ENCODE measurements around the gene CERS3. TPM values are rescaled to one million over a fixed set of nuclear protein-coding genes. Genes with fewer than 3 reads are reported as not detected.

The CERS3 gene
- polyA plus RNA-seq, 1 donor (not counting 4 experiments of a cell fraction or from before 2014, with no cell fraction given) = 23.5 TPM

- H3K9me1 ChIP-seq (ENCODE audit: control insufficient read depth, extremely low read depth, insufficient read depth, low read length) = no peaks in the 10 kb centered on the region
- DNase-seq (ENCODE audit: low read depth, low spot score) (no peak), FAIRE-seq (no peak)
- H3K27me3 ChIP-seq (ENCODE audit: control insufficient read depth, extremely low read depth, insufficient read depth, low read length) = no peaks in the 10 kb centered on the region
- no peak overlapping the region for H3K27ac ChIP-seq (ENCODE audit: control insufficient read depth, insufficient read depth, low read length)
- no peak for TF ChIP-seq EZH2 (IDR thresholded peaks at IDR 0.05; ENCODE audit: low read length)
- no peak for TF ChIP-seq CTCF (optimal IDR thresholded peaks at IDR 0.05 in 1 of 3, IDR thresholded peaks at IDR 0.05 in 1 of 3, conservative IDR thresholded peaks at IDR 0.05 in 1 of 3; ENCODE audit: extremely low read depth in 1 of 3, insufficient read depth in 2 of 3, low read length in 3 of 3)
- H2AFZ ChIP-seq (ENCODE audit: control insufficient read depth, low read length) = no peak overlapping the region
- no peaks in the 10 kb centered on the region for H4K20me1 ChIP-seq (ENCODE audit: control insufficient read depth, extremely low read depth, insufficient read depth, low read length)
- H3K79me2 ChIP-seq (ENCODE audit: control insufficient read depth, insufficient read depth, low read length) = no peaks in the 10 kb centered on the region
- H3K9ac ChIP-seq (ENCODE audit: control insufficient read depth, extremely low read depth, insufficient read depth, low read length) = no peak overlapping the region
- no peaks in the 10 kb centered on the region for H3K36me3 ChIP-seq (ENCODE audit: control insufficient read depth in 2 of 2, extremely low read depth in 1 of 2, insufficient read depth in 2 of 2, low read length in 2 of 2)
- dilution Hi-C loops (cut with MboI; ENCODE audit: extremely low pct_ligation_motif_present, low sequenced_read_pairs) = no loop called here
- no peaks in the 10 kb centered on the region for H3K9me3 ChIP-seq (ENCODE audit: control insufficient read depth, low read depth, low read length)
- H3K4me1 ChIP-seq (ENCODE audit: control insufficient read depth, extremely low read depth, insufficient read depth, low read length) = peaks cover 8% of the 10 kb centered on the region
- H3K4me2 ChIP-seq (ENCODE audit: control insufficient read depth, extremely low read depth, insufficient read depth, low read depth, low read length) = no peak overlapping the region
- H3K4me3 ChIP-seq (ENCODE audit: control insufficient read depth in 2 of 3, extremely low read depth in 1 of 3, insufficient read depth in 2 of 3, low read depth in 1 of 3, low read length in 3 of 3) = no peak overlapping the region
Observed at GRCh38 chr15:100544338-100544841, 15.6 kb upstream of the CERS3 start.

- Histone ChIP-seq H3K27me3 (ENCODE audit: control insufficient read depth, extremely low read depth, insufficient read depth, low read length) (no peaks in the 10 kb centered on the region), H3K4me3 (ENCODE audit: control insufficient read depth in 2 of 3, extremely low read depth in 1 of 3, insufficient read depth in 2 of 3, low read depth in 1 of 3, low read length in 3 of 3) (no peak overlapping the region), H3K79me2 (ENCODE audit: control insufficient read depth, insufficient read depth, low read length) (no peaks in the 10 kb centered on the region), H2AFZ (ENCODE audit: control insufficient read depth, low read length) (no peak overlapping the region), H3K4me1 (ENCODE audit: control insufficient read depth, extremely low read depth, insufficient read depth, low read length) (peaks cover 8% of the 10 kb centered on the region), H4K20me1 (ENCODE audit: control insufficient read depth, extremely low read depth, insufficient read depth, low read length) (no peaks in the 10 kb centered on the region), H3K4me2 (ENCODE audit: control insufficient read depth, extremely low read depth, insufficient read depth, low read depth, low read length) (no peak overlapping the region), H3K9me3 (ENCODE audit: control insufficient read depth, low read depth, low read length) (no peaks in the 10 kb centered on the region), H3K36me3 (ENCODE audit: control insufficient read depth in 2 of 2, extremely low read depth in 1 of 2, insufficient read depth in 2 of 2, low read length in 2 of 2) (no peaks in the 10 kb centered on the region), H3K9ac (ENCODE audit: control insufficient read depth, extremely low read depth, insufficient read depth, low read length) (no peak overlapping the region), H3K27ac (ENCODE audit: control insufficient read depth, insufficient read depth, low read length) (no peak overlapping the region), H3K9me1 (ENCODE audit: control insufficient read depth, extremely low read depth, insufficient read depth, low read length) (no peaks in the 10 kb centered on the region)
- DNase-seq (ENCODE audit: low read depth, low spot score) (no peak), FAIRE-seq (no peak)
- TF ChIP-seq CTCF (optimal IDR thresholded peaks at IDR 0.05 in 1 of 3, IDR thresholded peaks at IDR 0.05 in 1 of 3, conservative IDR thresholded peaks at IDR 0.05 in 1 of 3; ENCODE audit: extremely low read depth in 1 of 3, insufficient read depth in 2 of 3, low read length in 3 of 3) (no peak), EZH2 (IDR thresholded peaks at IDR 0.05; ENCODE audit: low read length) (no peak)
- dilution Hi-C loops (cut with MboI; ENCODE audit: extremely low pct_ligation_motif_present, low sequenced_read_pairs) = no loop called here
Observed at GRCh38 chr15:100542290-100542689, 13.5 kb upstream of the CERS3 start.
